A673 (cell line): Measurements from ENCODE around the gene DMD. TPM values are rescaled to one million over a fixed set of nuclear protein-coding genes. Genes with fewer than 3 reads are reported as not detected.
A peak's percentile ranks its signal among the peaks of the same experiment; 100 is the strongest.

Experiments
- BruUV-seq: library from RNA; stranded (reverse); fragments of 400-500 nt; replicated peaks from 2 replicates; lab custom pipeline; 2021; lab: Mats Ljungman, UMichigan
- CTCF ChIA-PET: fragments of 300-600 bp; sonication (Branson Sonifier 250); formaldehyde crosslinking; loops from one replicate; lab custom pipeline; 2022; ENCODE audit warnings: antibody characterized with exemption; lab: Charles Lee
- POLR2A ChIA-PET: fragments of 300-600 bp; sonication (Branson Sonifier 250); formaldehyde crosslinking; loops from one replicate; lab custom pipeline; 2022; ENCODE audit warnings: antibody characterized with exemption; ENCODE audit not compliant: low non-redundant PET; lab: Charles Lee
- DNase-seq: peaks from one replicate; pipeline ENCODE4 v3.0.0-alpha.2; 2015; ENCODE audit warnings: low spot score
- H3K27ac ChIP-seq: fragments of 200-600 bp; sonication (generic); 2 replicates; pipeline ENCODE4 v1.5.1; 2016; ENCODE audit warnings: mixed run types, low read depth, mild to moderate bottlenecking, mixed read lengths, antibody characterized with exemption, low read length; ENCODE audit not compliant: poor library complexity, severe bottlenecking
- H3K27me3 ChIP-seq: fragments of 200-600 bp; sonication (generic); replicated peaks from 2 replicates; pipeline ENCODE4 v1.6.1; 2017; ENCODE audit warnings: mixed run types, low read depth, mild to moderate bottlenecking, mixed read lengths, antibody characterized with exemption, low read length; ENCODE audit not compliant: insufficient read depth, poor library complexity
- H3K36me3 ChIP-seq: fragments of 200-600 bp; sonication (generic); 2 replicates; pipeline ENCODE4 v1.6.1; 2016; ENCODE audit warnings: mixed run types, mild to moderate bottlenecking, mixed read lengths, antibody characterized with exemption, low read length; ENCODE audit not compliant: insufficient read depth, poor library complexity, severe bottlenecking
- H3K4me1 ChIP-seq: fragments of 200-600 bp; sonication (generic); 2 replicates; pipeline ENCODE4 v1.6.1; 2017; ENCODE audit warnings: mixed run types, mild to moderate bottlenecking, mixed read lengths, antibody characterized with exemption, low read length; ENCODE audit not compliant: insufficient read depth, poor library complexity, severe bottlenecking
- H3K4me3 ChIP-seq: fragments of 200-600 bp; sonication (generic); 2 replicates; pipeline ENCODE4 v1.5.1; 2016; ENCODE audit warnings: low read depth, mixed run types, mild to moderate bottlenecking, mixed read lengths, low read length; ENCODE audit not compliant: poor library complexity, severe bottlenecking
- H3K9me3 ChIP-seq: fragments of 200-600 bp; sonication (generic); 2 replicates; pipeline ENCODE4 v1.6.1; 2016; ENCODE audit warnings: mixed run types, low read depth, mild to moderate bottlenecking, mixed read lengths, antibody characterized with exemption, low read length; ENCODE audit not compliant: poor library complexity, severe bottlenecking
- CTCF ChIP-seq: fragments of 300-800, 200-600 bp; sonication (generic); conservative IDR thresholded peaks from 2 replicates; pipeline ENCODE4 v1.5.1; 2017; ENCODE audit warnings: low read depth, mild to moderate bottlenecking, antibody characterized with exemption, low read length, moderate library complexity, mixed read lengths
- EZH2 ChIP-seq: fragments of 200-600 bp; sonication (generic); IDR thresholded peaks from 2 replicates; pipeline ENCODE4 v1.6.1; 2017; ENCODE audit warnings: borderline replicate concordance, low read depth, mild to moderate bottlenecking, mixed read lengths, antibody characterized with exemption, low read length; ENCODE audit not compliant: poor library complexity, severe bottlenecking
- intact Hi-C: fragments of 100-400 bp; cut with micrococcal nuclease; formaldehyde crosslinking; loops from one replicate; pipeline ENCODE4 v1.10.0; 2022; ENCODE audit not compliant: unreplicated experiment
- total RNA-seq: library from RNA; stranded (reverse); gene quantifications from 2 replicates; pipeline ENCODE4 v1.2.3, GENCODE V29; 2021

Gene DMD
- total RNA-seq, 1 experiment from 2014 or later: 5.4 TPM

- DNase-seq: no peak
- H3K27ac ChIP-seq: no peak overlapping the region
- ChIA-PET CTCF (no interaction called here), POLR2A (no interaction called here)
- intact Hi-C loops: no loop called here
- no TSS peak for BruUV-seq
- no peaks in the 10 kb centered on the region for H3K4me1 ChIP-seq
- no peaks in the 10 kb centered on the region for H3K27me3 ChIP-seq
- H3K36me3 ChIP-seq: no peaks in the 10 kb centered on the region
- H3K4me3 ChIP-seq: no peak overlapping the region
- no peaks in the 10 kb centered on the region for H3K9me3 ChIP-seq
- TF ChIP-seq EZH2: no peak
- no peak for TF ChIP-seq CTCF
Measured at GRCh38 chrX:31542566-31542965, 1668.8 kb downstream of the DMD start.

- Histone ChIP-seq H3K4me3 (no peak overlapping the region), H3K27me3 (no peaks in the 10 kb centered on the region), H3K27ac (no peak overlapping the region), H3K4me1 (no peaks in the 10 kb centered on the region), H3K9me3 (no peaks in the 10 kb centered on the region), H3K36me3 (no peaks in the 10 kb centered on the region)
- intact Hi-C loops: no loop called here
- ChIA-PET CTCF (no interaction called here), POLR2A (no interaction called here)
- DNase-seq: peak; percentile 6
- BruUV-seq: no TSS peak
- no peak for TF ChIP-seq EZH2
- no peak for TF ChIP-seq CTCF
Measured at GRCh38 chrX:31540313-31540712, 1671.0 kb downstream of the DMD start.

GRCh38 chrX:31527455-31528126 is 1683.8 kb downstream of the DMD start:
- Histone ChIP-seq H3K36me3 (no peaks in the 10 kb centered on the region), H3K4me1 (no peaks in the 10 kb centered on the region), H3K4me3 (no peak overlapping the region), H3K27ac (no peak overlapping the region), H3K9me3 (no peaks in the 10 kb centered on the region), H3K27me3 (peaks cover 9% of the 10 kb centered on the region)
- ChIA-PET POLR2A (no interaction called here), CTCF (no interaction called here)
- DNase-seq: no peak
- no TSS peak for BruUV-seq
- intact Hi-C loops: no loop called here
- TF ChIP-seq CTCF (no peak), EZH2 (no peak)
